Neutrophil (primary cell): Measurements from ENCODE around the gene TPRG1.

Experiments used
- H3K27ac ChIP-seq: fragments of 200-600 bp; sonication (generic); 2 replicates; pipeline ENCODE4 v1.5.1; 2016; ENCODE audit warnings: mild to moderate bottlenecking, moderate library complexity
- H3K27me3 ChIP-seq: fragments of 200-600 bp; sonication (generic); 2 replicates; pipeline ENCODE4 v1.6.0; 2016; ENCODE audit warnings: mild to moderate bottlenecking
- H3K36me3 ChIP-seq: fragments of 200-600 bp; sonication (generic); 2 replicates; pipeline ENCODE4 v1.5.1; 2017
- H3K4me1 ChIP-seq, 2 experiments: fragments of 200-600 bp in 1 of 2; sonication (generic) in 1 of 2; 1 replicate in 1 of 2; 2 replicates in 1 of 2; pipeline versions ENCODE4 v1.5.1 to v1.6.1; 2013 to 2016; ENCODE audit warnings: low read depth in 1 of 2, low read length in 1 of 2, mild to moderate bottlenecking in 1 of 2, moderate library complexity in 1 of 2; ENCODE audit not compliant: control insufficient read depth in 1 of 2, insufficient read depth in 1 of 2
- H3K4me3 ChIP-seq, 2 experiments: fragments of 200-600 bp in 1 of 2; sonication (generic) in 1 of 2; 1 replicate in 1 of 2; 2 replicates in 1 of 2; pipeline ENCODE4 v1.5.1; 2013 to 2016; ENCODE audit warnings: low read depth in 1 of 2, low read length in 1 of 2, mild to moderate bottlenecking in 1 of 2, moderate library complexity in 1 of 2
- H3K9me3 ChIP-seq: fragments of 200-600 bp; sonication (generic); 2 replicates; pipeline ENCODE4 v1.5.1; 2016
- CTCF ChIP-seq: fragments of 200-600 bp; sonication (generic); IDR thresholded peaks from 2 replicates; pipeline ENCODE4 v1.5.1; 2016; ENCODE audit warnings: antibody characterized with exemption

TPRG1 gene

GRCh38 chr3:189166321-189166720 lies 5.5 kb upstream of the TPRG1 start:
- no peak for TF ChIP-seq CTCF
- Histone ChIP-seq H3K4me1 (no peaks in the 10 kb centered on the region), H3K36me3 (no peaks in the 10 kb centered on the region), H3K27me3 (no peaks in the 10 kb centered on the region), H3K9me3 (no peaks in the 10 kb centered on the region), H3K27ac (no peak overlapping the region), H3K4me3 (no peak overlapping the region)

GRCh38 chr3:189167027-189167766 lies 4.6 kb upstream of the TPRG1 start:
- H3K36me3 ChIP-seq = no peaks in the 10 kb centered on the region
- H3K4me3 ChIP-seq = no peak overlapping the region
- H3K27ac ChIP-seq = no peak overlapping the region

GRCh38 chr3:189168711-189169110 lies 3.1 kb upstream of the TPRG1 start:
- Histone ChIP-seq H3K4me3 (no peak overlapping the region), H3K4me1 (no peaks in the 10 kb centered on the region)
- no peak for TF ChIP-seq CTCF

More at GRCh38 chr3:189167027-189167766, 4.6 kb upstream of the TPRG1 start:
- TF ChIP-seq CTCF = no peak
- Histone ChIP-seq H3K27me3 (no peaks in the 10 kb centered on the region), H3K4me1 (no peaks in the 10 kb centered on the region), H3K9me3 (no peaks in the 10 kb centered on the region)

GRCh38 chr3:189169728-189170127 lies 2.0 kb upstream of the TPRG1 start:
- Histone ChIP-seq H3K4me3 (no peak overlapping the region), H3K27ac (no peak overlapping the region), H3K27me3 (no peaks in the 10 kb centered on the region), H3K4me1 (no peaks in the 10 kb centered on the region), H3K36me3 (no peaks in the 10 kb centered on the region), H3K9me3 (no peaks in the 10 kb centered on the region)
- no peak for TF ChIP-seq CTCF

More at GRCh38 chr3:189168711-189169110, 3.1 kb upstream of the TPRG1 start:
- H3K27ac ChIP-seq = no peak overlapping the region
- no peaks in the 10 kb centered on the region for H3K27me3 ChIP-seq
- H3K36me3 ChIP-seq = no peaks in the 10 kb centered on the region
- no peaks in the 10 kb centered on the region for H3K9me3 ChIP-seq

- no peaks in the 10 kb centered on the region for H3K27me3 ChIP-seq
- H3K36me3 ChIP-seq = no peaks in the 10 kb centered on the region
- H3K4me1 ChIP-seq = no peaks in the 10 kb centered on the region
- H3K4me3 ChIP-seq = no peak overlapping the region
- TF ChIP-seq CTCF = no peak
- H3K9me3 ChIP-seq = no peaks in the 10 kb centered on the region
- no peak overlapping the region for H3K27ac ChIP-seq
Observed at GRCh38 chr3:189170559-189170958, 1.2 kb upstream of the TPRG1 start.
